AML-193 (cell line): Measurements from ENCODE around the gene FMNL3.
"Not testable (repeated sequence)": the region's sequence is repeated elsewhere in the genome, so short reads cannot be mapped to it uniquely, and the experiment has no call there.

Experiments used
- DNase-seq, 2 experiments: peaks; one replicate each; lab custom pipeline; 2025; lab: John Stamatoyannopoulos, UW

The FMNL3 gene

DNA sequence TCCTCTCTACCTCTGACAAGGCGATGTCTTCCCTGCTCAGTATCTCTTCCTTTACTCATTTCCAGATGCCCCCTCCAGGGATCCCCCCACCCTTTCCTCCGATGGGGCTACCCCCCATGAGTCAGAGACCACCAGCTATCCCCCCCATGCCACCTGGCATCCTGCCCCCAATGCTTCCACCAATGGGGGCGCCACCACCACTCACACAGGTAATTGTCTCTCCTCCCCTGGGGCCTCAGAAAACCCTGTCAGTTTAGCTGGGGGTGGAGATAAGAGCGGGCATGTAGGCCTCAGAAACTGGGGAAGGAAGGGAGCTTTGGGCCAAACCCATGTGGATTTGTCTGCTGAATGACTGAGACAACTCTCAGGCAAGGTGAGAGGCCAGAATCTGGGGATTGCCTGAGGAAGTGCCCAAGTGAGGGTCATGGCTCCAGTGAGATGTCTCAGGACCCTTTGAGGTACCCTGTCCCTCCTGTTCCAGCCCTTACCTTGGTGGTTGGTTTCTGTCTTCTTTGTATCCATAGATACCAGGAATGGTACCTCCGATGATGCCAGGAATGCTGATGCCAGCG lies 75.8 kb downstream of the FMNL3 start:
- DNase-seq = no peak

DNA sequence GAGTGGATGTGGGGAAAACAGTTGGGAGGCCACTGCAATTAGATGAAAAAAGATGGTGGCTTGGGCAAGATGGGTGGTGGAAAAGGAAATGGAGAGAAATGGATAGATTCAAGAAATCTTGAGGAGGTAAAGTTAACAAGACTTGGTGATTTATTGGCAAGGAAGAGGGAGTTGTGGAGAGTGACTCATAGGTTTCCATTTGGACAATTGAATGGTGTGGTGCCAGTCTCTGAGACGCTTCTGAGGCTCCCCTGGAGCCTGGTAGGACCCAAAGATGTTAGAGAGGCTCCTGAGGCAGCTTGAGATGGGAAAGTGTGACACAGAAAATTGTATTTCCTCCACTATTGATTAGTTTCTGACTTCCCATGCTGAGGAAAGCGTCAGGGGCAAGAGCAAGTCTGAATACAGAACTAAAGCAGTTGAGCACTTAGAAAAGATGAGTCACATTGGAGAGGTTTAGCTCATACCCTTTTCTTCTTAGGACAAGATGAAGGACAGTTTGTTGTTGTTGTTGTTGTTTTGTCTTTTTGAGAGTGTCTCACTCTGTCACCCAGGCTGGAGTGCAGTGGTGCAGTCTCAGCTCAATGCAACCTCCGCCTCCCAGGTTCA lies 79.3 kb downstream of the FMNL3 start:
- no peak for DNase-seq

DNA sequence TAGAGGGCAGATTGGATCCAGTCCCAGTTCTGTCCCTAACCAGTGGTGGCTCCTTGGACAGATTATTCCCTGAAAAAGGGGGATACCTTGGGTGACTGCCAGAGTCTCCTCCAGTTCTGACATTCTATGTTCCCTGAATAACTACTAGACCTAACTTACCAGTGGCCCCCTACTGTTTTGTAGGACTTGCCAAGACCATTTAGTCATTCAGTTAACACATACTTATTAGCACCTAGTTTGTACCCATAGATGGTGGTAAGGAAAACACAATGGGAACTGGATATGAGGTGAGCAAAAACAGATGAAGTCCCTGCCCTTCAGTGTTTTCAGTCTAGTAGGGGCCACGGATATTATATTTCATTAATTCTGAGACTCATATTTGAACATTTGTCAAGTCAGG lies 80.4 kb downstream of the FMNL3 start:
- no peak for DNase-seq

DNA sequence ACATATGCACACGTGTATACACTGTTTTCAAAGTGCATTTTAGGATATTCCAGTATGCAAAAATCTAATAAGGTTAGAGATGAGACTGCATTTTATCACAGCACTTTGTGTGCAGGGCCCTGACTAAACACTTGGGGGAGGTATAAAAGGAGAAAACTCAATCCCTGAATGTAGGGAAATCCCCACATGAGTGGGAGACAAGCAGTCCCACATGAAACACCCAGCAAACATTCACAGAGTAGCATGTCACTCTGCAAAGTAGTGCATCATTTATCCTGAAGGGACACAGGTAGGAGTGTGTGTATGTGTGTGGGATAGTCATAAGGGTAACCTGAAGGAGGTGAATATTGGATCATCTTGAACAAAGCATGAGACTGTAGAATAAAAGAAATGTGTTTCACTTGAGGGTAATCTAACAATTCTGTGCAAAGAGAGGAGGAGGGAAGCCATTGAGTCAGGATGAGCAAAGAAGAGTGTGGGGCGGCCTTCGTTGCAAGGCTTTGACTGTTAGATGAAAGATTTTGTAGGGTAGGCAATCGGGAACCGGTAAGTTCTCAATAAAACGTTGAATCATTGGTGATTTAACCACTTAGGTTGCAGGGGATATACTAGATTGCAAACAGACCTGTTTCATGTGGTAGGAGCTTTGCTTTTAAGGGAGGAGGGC lies 80.9 kb downstream of the FMNL3 start:
- peak in 1 of 2 experiments; percentile 5 for DNase-seq

GRCh38 chr12:49624921-49625577 lies 82.2 kb downstream of the FMNL3 start:
- DNase-seq = no peak

GRCh38 chr12:49623142-49623904 lies 83.9 kb downstream of the FMNL3 start, which contains the start of gene PRPF40B:
PRPF40B (plus strand) TSS chr12:49623561; CDS start chr12:49623591, 30 bp downstream.
- DNase-seq = peak; percentile 59 to 67

DNA sequence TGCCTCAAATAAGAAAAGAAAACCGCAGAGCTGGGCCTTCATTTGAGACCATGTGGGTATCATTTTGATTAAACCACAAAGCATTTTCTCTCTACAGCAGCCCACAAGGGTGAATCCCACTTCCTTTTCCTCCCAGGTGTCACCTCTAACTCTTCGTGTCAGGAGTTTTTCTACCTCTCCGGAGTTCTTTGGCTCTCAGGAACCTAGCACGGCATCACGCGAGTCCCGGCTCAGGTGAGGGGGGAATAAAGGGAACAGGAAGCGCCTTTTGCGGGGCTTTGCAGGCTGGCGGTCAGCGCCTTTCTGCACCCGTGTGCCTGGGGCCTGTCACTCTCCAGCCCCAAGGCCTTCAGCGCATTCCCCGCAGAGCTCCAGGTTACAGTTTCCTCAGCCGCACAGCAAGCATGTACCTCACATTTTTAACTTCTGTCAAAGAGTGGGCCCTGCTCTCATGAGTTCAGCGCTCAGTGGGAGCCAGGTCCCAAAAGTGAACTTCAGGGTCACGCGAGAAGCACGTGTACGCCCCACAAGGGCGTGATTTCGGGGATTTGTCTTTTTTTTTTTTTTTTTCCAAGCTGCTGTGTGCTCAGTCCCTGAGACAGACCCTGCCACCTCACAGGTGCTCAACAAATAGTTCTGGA lies 84.6 kb downstream of the FMNL3 start:
- DNase-seq = no peak

DNA sequence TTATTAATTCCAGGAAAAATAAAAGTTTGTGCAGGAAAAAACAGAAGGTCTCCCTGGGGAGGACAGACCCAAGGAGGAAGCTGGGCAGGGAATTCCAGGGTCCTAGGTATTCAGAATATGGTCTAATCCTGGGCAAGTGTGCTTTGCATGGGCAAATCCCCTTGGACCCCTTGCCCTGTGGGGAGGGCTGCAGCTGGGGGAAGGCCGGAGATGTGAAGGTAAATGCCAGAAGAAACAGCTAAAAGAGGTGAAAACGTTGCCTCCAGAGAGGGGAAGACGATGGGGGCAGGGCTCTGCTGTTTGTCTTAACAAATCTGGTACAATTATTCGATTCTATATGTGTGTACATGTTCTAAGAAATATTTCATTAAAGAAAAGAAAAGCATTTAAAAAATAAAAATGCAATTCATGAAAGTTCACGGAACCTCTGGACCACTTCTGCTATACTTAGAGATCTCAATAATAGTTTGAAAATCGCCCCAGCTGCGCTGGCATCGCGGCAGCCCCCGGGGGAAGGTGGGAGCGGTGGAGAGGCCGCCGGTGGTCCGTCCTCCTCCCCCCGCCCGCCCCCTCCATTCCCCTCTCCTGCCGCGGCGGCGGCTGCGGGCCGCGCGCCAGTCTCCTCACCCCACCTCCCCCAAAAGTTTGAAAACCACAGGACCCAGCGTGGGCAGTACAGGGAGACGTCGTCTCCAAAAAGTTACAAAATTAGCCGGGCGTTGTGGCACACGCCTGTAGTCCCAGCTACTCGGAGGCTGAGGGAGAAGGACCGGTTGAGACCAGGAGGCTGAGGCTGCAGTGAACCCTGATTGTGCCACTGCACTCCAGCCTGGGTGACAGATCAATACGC lies 85.3 kb downstream of the FMNL3 start:
- no peak for DNase-seq

GRCh38 chr12:49619286-49619685 lies 87.9 kb downstream of the FMNL3 start:
- DNase-seq = no peak

DNA sequence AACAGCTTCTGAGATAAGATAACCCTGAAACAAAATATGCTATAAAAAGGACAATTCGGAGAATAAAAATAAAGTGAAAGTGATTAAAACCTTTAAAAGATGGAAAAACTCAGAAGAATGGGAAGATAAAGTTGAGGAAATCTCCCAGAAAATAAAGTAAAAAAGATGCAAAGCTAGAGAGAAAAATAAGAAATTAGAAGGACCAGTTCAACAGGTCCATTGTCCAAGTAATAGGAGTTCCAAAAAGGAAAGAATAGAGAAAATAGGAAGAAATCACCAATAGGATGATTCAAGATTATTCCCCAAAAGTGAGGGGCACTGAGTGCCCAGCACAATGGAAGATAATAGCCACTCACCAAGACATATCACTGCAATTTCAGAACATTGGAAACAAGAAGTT lies 88.6 kb downstream of the FMNL3 start:
- DNase-seq = no peak

DNA sequence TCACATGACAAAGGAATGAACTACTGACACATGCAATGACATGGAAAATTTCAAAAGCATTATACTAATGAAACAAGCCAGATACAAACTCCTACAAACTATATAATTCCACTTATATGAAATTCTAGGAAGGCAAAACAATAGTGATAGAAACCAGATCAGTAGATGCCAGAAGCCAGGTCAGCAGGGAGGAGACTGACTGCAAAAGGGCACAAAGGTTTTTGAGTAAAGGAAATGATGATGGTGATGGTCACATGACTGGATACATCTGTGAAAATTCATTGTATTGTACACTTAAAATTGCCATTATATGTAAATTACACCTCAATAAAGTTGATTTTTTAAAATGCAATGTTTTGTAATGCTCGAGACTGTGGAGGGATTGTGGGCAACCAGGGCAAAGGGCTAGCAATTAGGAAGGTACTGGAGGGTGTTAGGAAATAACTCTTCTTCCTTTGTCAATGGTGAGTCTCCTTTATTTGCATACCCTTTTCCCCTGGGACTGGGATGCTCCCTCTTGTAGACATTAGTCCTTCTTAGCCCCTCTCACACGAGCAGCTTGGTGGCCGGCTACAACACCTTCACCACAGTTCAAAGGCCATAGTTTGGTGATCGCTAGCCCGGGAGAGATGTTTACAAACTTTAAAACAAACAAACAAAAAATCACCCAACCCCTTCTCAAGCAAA lies 90.5 kb downstream of the FMNL3 start:
- no peak for DNase-seq

- DNase-seq = no peak
These were observed 91.5 kb downstream of the FMNL3 start for GRCh38 chr12:49615725-49616124.

DNA sequence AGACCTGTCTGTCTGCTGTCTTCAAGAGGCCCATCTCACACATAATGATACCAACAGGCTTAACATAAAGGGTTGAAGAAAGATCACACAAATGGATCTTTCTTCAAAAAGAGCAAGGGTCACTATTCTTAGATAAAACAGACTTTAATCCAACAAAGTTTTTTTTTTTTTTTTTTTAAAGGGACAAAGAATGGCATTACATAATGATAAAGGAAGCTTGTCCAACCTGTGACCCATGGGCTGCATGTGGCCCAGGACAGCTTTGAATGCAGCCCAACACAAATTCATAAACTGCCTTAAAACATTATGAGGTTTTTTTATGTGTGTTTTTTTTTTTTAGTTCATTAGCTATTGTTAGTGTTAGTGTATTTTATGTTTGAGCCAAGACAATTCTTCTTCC lies 95.0 kb downstream of the FMNL3 start:
- no peak for DNase-seq

DNA sequence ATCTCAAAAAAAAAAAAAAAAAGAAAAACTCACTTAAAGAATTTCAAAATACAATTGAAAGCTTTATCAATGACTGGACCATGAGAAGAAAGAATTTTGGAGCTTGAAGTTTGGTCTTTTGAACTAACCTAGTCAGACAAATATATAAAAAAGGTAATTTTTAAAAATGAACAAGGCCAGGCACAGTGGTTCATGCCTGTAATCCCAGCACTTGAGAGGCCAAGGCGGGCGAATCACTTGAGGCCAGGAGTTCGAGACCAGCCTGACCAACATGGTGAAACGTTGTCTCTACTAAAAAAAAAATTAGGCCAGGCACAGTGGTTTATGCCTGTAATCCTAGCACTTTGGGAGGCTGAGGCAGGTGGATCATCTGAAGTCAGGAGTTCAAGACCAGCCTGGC lies 96.4 kb downstream of the FMNL3 start:
- DNase-seq = not testable (repeated sequence)

GRCh38 chr12:49609875-49610154 lies 97.4 kb downstream of the FMNL3 start:
- DNase-seq = peak; percentile 8 to 15

DNA sequence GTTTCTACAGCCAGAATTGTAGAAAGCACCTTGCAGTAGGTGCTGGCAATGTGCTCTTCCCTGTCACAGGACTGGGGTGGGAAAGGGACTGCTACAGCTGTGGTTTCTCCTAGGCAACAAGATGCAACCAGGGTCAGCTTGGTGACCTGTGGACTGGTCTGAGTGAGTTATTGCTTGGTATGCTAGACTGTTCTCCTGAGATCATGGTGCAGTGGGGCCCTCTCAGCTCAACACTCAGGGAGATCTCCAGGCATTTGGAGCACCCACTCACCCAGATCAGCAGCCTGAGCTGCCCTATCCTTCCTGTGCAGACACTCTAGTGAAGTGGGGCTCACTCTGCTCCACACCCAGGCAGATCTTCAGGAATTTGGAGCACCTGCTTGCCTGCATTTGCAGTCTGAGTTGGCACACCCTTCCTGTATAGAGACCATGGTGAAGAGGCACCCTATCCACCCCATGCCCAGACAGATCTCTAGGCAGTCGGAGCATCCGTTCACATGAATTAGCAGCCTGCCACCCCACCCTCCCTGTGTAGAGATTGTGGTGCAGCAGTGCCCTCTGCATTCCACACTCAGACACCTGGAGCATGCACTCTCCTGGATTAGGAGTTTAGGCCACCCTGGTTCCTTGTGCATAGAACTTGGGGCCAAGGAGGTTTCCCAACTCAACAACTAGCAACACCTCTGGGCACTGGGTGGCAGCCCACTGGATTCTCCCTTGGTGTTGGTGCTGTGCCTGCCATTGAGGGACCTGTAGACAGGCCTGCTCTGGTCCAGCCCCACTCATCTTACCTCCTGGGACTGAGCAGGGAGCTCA lies 97.9 kb downstream of the FMNL3 start:
- no peak for DNase-seq

GRCh38 chr12:49605539-49605938 lies 101.7 kb downstream of the FMNL3 start, which contains the start of gene FAM186B:
FAM186B (minus strand) TSS chr12:49605639; CDS start chr12:49605477, 162 bp downstream.
- not testable (repeated sequence) for DNase-seq

GRCh38 chr12:49604856-49605255 lies 102.3 kb downstream of the FMNL3 start:
- no peak for DNase-seq

DNA sequence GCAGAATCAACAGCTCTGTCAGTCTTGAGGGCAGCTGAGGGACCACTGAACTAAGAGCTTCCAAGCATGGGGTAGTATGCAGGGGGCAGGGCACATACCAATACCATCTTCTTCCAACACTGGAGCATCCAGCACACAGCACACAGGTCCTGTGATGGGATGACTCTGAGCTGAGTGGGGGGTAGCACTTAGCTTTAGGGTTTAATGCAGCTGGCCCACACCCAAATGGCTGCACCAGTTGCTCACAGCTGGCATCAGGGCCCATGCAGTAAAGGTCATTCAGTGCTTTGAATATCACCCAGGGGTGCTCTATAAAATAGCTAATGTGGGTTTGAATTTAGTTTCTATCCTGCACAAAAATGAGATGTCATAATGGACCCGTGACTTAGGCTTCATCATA lies 103.5 kb downstream of the FMNL3 start:
- no peak for DNase-seq
